Inferior parietal cortex (tissue), 1 donor: ENCODE measurements around the gene ACADL.
"Not testable (repeated sequence)": the region's sequence is repeated elsewhere in the genome, so short reads cannot be mapped to it uniquely, and the experiment has no call there.

Experiments
- DNase-seq: peaks from one replicate; pipeline ENCODE4 v3.0.0-alpha.2; 2016; ENCODE audit errors: extremely low spot score

The ACADL gene

DNA sequence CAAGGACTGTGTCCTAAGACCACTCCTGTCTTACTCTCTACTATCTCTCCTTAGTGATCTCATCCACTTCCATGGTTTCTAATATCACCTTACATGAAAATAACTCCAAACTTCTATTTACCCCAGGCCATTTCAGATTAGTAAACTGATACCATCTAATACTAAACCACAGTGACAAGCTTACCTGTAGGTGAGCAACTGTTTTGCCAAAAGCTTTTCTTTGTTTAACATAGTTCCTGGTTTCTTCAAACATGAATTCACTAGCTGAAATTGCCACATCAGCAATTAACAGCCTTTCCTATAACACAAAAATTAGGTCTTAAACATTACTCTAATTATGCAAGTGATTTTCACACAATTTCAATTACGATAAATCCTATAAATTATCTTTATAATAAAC, 22.1 kb downstream of the ACADL start:
- DNase-seq: no peak

GRCh38 chr2:210199854-210200253, 25.4 kb downstream of the ACADL start:
- DNase-seq: no peak

DNA sequence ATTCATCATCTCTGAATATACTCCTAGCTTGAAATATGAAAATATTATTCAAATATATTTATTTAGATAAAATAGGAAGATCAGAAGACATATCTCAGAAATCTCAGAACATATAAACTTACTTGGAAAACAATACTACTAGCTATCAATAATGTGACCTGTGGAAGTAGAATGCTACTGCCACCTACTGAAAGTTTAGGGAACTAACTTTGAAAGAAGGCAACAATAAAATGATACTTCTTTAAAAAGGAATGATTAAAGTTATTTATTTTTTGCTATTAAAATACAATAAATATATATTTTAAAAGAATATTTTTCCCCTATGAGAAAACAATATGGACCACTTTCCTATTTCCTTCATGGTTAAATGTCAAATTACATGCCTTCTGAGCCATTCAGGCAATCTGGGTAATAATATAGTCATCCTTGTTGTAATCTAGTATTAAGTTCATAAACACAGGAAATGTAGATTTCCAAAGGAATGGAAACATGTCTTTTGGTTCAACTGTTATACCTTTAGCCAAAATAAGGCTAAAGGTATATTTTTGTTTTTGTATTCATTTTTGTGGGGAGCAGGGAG, 26.0 kb downstream of the ACADL start:
- peak; percentile 60 for DNase-seq

DNA sequence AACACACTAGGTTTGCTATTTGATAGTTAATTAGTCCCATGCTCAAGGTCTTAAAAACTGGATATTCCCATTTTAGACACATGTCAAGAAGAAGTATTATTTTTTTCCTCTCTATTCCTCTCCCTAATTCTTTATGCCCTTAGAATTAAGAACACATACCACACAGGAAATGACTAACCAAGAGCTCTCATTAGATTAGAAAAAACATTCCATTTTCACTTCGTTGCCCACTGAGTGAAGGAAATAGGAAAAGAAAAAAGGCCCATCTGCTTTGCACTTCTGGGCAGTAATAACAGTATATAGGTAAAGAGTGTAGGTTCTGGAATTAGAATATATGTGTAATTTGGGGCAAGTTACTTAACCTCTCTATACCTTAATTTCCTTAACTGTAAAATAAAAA, 26.9 kb downstream of the ACADL start:
- DNase-seq: no peak

GRCh38 chr2:210197720-210198119, 27.5 kb downstream of the ACADL start:
- DNase-seq: no peak

DNA sequence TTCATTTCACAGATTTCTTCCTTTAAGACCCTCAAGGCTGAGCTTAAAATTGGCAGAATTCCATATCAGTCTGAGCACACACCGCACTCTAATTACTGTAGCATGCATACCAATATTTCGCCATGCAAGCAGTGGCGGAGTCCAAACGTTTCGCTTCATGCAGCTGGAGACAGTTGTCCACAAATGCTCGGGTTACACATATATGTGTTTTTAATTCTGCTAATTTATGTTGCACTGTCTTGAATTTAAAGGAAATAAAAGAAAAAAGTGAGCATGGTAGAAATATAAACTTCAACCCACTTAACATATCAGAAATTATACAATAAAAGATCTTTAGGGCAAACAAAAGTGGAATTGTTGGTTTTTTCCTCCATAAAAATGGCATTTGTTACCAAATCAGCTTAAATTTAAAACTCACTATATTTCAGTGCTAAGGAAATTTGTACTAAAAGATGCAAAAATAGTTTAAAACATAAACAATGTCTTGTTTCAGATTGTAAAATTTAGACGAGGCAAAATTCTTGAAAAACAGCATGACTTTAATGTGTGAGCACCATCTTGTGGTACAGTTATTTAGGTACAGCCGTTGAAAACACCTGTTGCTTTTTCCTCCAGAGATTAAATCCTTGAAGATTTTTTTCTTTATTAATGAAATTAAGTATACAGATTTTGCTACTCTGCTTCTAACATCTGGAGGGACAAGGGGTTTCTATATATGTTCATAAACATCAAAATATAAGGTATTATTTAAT, 30.0 kb downstream of the ACADL start:
- peak; percentile 82 for DNase-seq

DNA sequence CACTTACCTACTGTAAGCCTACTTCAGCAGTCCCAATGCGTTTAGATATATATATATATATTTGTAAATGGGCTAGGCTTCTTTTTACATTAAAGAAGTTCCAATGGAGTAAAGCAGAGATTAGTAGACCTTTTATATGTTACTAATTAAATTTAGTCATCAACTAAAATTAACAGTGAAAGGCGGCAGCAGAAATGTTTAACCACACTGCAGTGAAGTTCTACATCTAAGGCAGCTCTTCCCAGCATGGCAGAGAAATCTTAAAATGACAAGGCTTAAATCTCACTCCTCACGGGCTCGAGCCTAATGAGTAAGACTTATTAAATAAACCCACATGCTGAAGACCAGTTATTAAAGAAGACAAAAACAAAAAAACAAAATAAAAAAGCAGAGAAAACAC, 34.9 kb downstream of the ACADL start:
- no peak for DNase-seq

DNA sequence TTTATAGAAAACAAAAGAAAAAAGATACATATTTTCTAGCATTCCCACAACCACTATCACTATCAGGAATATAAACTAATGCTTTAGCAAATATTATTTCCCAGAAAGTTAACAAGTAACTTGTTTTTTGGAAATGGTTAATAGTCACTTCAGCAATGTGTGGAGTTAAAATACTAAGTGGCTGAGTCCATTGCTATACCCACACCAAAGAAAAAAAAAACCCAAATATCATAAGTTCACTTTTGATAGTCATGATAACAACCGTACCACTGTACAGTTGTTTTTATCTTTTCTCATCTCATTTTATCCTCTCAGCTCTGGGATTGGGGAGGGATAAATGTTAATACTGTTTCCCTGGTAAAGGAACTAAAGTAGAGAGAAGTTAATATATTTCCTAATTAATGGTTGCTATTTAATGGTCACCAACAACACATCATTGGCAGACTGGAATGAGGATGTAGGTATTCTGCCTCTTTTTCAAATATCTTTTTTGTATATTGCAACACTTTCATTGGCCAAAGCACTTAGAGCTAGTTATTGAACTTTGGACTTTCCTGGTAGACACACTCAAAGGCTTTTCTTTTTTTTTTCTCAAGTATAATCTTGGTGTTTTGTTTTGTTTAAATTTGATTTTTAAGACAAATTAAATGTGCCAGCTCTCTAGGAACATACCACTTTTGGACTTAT, 35.7 kb downstream of the ACADL start:
- no peak for DNase-seq

DNA sequence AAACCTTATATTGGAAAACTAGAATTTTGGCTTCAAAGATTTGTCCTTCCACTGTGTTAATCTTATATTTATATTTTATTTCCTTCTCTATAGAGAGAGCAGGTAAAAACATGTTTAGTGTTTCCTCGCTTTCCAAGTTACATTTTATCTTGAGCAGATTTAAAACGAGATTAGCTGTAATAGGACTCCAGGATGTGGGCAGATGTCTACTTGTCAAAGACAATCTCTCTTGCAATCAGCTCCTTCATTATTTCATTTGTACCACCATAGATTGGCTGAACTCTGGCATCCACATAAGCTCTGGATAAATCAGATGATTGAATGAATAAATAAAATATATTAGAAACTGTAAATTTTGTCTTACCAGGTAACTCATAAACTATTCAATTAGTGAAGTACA, 36.5 kb downstream of the ACADL start:
- DNase-seq: no peak

DNA sequence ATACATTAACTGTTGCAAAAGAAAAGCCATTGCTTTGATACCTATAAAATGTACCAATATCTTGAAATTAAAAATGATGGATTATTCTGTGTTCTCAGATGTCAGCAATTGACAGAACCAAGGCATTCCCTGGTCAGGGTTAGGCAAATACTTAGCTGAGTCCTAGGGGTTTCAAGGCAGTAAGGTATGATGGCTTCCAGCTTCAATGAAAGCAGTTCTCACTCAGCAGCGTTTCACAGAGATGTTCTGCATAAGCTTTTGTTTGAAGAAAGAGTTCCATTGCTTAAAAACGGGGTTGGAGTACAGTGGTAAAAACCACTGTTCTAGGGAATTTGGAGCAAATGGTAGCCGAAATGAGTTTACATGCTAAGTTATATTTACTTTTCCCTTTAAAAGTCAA, 37.1 kb downstream of the ACADL start:
- DNase-seq: no peak

DNA sequence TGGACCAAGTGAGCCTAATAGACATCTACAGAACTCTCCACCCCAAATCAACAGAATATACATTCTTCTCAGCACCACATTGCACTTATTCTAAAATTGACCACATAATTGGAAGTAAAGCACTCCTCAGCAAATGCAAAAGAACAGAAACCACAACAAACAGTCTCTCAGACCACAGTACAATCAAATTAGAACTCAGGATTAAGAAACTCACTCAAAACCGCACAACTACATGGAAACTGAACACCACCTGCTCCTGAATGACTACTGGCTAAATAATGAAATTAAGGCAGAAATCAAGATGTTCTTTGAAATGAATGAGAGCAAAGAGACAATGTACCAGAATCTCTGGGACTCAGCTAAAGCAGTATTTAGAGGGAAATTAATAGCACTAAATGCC, 41.3 kb downstream of the ACADL start:
- DNase-seq: not testable (repeated sequence)

- not testable (repeated sequence) for DNase-seq
These were observed 43.6 kb downstream of the ACADL start for GRCh38 chr2:210181606-210182088.

- not testable (repeated sequence) for DNase-seq
These were observed 44.1 kb downstream of the ACADL start for GRCh38 chr2:210181033-210181605.

GRCh38 chr2:210180477-210180876, 44.8 kb downstream of the ACADL start:
- no peak for DNase-seq

DNA sequence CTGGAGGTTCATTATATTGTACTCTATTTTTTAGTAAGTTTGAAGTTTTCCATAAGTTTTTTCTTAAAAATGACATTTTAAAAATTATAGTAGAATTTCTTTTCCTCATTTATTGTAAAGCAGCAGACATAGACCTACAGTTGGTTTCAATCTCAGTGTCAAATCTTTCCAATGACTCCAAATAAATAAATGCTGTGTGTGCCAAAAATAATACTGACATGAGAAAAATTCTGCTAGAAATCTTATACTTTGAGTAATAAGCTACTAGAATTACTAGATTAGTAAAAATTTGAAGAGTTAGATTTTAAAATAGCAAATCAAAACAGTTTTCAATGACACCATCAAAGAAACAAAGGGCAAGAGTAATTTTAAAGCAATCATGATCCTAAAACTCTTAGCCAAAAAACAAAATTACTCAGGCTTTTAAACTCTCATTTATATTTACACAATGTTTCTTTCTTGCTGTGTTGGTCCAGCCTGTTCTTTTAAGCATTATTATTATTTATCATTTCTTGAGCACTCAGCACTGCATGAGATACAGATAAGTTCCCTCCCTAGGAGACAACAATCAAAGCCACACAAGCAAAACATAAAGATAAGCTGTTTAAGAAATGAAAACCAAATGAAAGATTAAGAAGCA, 45.8 kb downstream of the ACADL start:
- no peak for DNase-seq

GRCh38 chr2:210177769-210178168, 47.5 kb downstream of the ACADL start:
- no peak for DNase-seq

DNA sequence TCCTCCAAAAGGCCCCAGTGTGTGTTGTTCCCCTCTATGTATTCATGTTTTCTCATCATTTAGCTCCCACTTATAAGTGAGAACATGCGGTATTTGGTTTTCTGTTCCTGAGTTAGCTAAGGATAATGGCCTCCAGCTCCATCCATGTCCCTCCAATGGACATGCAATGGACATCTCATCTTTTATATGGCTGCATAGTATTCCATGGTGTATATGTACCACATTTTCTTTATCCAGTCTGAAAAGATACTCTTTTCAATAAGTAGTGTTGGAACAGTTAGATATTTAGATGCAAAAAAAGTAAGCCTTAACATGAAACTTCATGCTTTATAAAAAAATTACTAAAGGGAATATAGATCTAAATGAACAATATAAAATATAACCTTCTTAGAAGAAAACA, 48.1 kb downstream of the ACADL start:
- DNase-seq: not testable (repeated sequence)

DNA sequence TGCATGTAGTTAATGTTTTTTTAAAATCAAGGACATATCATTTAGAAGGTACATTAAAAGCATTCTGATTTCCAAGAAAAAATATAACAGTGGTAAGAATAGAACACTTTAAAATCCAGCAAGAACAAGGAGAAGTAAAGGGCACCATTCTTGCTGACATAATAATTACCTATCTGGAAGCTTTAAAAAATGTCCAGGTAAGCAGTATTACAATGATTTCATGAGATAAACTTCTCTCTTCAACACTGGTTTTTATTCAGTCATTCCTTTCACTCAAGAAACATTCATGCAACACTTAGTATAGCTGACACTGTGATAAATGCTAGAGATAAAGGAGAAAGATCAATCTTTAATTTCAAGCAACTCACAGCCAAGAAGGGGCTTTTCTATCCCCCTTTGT, 51.2 kb downstream of the ACADL start:
- no peak for DNase-seq

DNA sequence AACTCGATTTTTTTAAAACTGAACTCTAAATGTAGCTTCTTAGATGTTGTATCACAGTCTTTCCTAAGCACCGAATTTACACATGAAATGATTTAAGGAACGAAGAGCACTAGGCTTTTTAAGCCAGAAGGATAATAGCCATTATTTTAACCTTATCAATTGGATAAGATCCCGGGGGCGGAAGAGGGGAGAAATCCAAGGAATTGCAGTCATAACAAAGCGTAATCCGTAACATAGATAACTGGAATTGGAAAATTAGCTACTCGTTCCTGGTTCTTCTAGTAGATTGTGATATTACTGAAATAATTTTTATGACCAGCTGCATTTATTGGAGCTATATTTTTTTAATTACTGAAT, 53.0 kb downstream of the ACADL start:
- no peak for DNase-seq

GRCh38 chr2:210171309-210172218, 53.7 kb downstream of the ACADL start, which contains the start of gene KANSL1L:
Gene KANSL1L (minus strand): TSS chr2:210171409. CDS start chr2:210154582, 16,827 bp downstream.
- DNase-seq: peak; percentile 93
